Activated T-cell treated with anti-CD3 and anti-CD28 coated beads, Interleukin-2, amount 50 U/mL, for 4 hours (primary cell): ENCODE data around the gene PRUNE1. TPM values are rescaled to one million over a fixed set of nuclear protein-coding genes. Genes with fewer than 3 reads are reported as not detected.

Experiments
- ATAC-seq, 2 donors: fragments of 200-7000 bp; cut with Tn5 transposase; one replicate each; pipeline ENCODE4 v1.10.0; 2021
- DNase-seq: peaks from one replicate; pipeline ENCODE4 v3.0.0-alpha.2; 2020
- H3K27me3 Mint-ChIP-seq: one replicate; pipeline ENCODE4 v1.8.0; 2021; ENCODE audit warnings: low read depth, mixed read lengths
- H3K36me3 Mint-ChIP-seq: one replicate; pipeline ENCODE4 v1.8.0; 2022; ENCODE audit warnings: mixed read lengths; ENCODE audit not compliant: insufficient read depth
- H3K4me1 Mint-ChIP-seq: one replicate; pipeline ENCODE4 v1.8.0; 2021; ENCODE audit warnings: low read depth, mixed read lengths
- H3K4me3 Mint-ChIP-seq: one replicate; pipeline ENCODE4 v1.8.0; 2021; ENCODE audit warnings: mild to moderate bottlenecking, moderate library complexity, mixed read lengths
- H3K9me3 Mint-ChIP-seq: one replicate; pipeline ENCODE4 v1.8.0; 2021; ENCODE audit warnings: mixed read lengths
- total RNA-seq, 3 donors: library from RNA; stranded (reverse); gene quantifications; one replicate each; pipeline ENCODE4 v1.2.1, GENCODE V29; 2021

PRUNE1 gene, protein sequence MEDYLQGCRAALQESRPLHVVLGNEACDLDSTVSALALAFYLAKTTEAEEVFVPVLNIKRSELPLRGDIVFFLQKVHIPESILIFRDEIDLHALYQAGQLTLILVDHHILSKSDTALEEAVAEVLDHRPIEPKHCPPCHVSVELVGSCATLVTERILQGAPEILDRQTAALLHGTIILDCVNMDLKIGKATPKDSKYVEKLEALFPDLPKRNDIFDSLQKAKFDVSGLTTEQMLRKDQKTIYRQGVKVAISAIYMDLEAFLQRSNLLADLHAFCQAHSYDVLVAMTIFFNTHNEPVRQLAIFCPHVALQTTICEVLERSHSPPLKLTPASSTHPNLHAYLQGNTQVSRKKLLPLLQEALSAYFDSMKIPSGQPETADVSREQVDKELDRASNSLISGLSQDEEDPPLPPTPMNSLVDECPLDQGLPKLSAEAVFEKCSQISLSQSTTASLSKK
- total RNA-seq = 10 to 100 TPM; 11.0 to 13.7 (median 11.9) TPM

DNA sequence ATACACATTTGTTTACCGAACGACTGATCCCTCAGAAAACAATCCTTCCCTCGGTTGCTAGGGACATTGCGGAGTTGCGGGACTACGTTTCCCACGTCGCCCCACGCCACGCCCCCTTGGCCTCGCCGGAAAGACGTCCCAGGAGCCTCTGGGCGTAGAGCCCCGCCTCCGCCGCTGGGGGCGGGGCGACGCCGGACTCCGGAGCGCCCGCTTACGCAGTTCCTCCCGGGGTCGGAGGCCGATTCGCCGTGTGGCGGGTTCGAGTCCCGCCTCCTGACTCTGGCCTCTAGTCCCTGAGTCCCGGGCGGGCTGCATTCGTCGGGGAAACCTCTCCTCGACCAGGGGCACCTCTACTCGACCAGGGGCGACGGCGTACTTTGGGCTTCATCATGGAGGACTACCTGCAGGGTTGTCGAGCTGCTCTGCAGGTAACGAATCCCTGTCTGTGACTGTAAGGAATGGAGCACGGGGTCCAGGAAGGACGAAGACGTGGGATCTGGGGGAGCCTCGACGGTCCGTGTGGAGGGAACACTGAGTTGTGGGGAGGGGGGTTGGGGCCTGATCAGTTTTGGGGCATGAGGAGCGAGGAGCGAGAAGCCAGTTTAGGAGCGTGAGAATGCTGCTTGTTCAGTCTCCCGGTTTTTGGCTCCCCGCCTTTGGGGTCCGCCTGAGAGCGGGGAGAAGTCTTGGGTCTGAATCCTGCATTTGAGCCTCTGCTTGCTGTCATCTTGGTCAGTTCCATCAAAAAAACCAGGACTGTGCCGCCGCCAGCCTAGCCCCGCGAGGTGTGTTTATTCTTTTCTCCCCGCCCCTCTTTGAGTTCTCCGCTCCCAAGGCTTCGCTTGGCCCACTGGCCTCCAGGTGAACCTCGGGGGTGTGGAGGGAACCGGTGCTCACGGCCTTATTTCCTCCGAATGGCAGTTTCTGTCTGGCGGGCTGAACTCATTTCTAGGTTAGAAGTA, at the start of gene PRUNE1:
Gene PRUNE1, plus strand, starts transcription at position 206 of the 962 bp plus-strand sequence. Its CDS starts 184 bp downstream, at position 390.
- H3K36me3 Mint-ChIP-seq = peaks cover 3% of the 10 kb centered on the region
- H3K9me3 Mint-ChIP-seq = no peaks in the 10 kb centered on the region
- peaks cover 78% of the 10 kb centered on the region for H3K4me1 Mint-ChIP-seq
- no peaks in the 10 kb centered on the region for H3K27me3 Mint-ChIP-seq
- peak within 1 kb of the TSS; percentile 98 for H3K4me3 Mint-ChIP-seq
- ATAC-seq (peak; percentile 90 to 92), DNase-seq (peak; percentile 95)

- DNase-seq (no peak), ATAC-seq (no peak)
- Mint-ChIP-seq H3K27me3 (no peaks in the 10 kb centered on the region), H3K4me1 (no peaks in the 10 kb centered on the region), H3K9me3 (no peaks in the 10 kb centered on the region), H3K36me3 (peaks cover 48% of the 10 kb centered on the region), H3K4me3 (no peak overlapping the region)
Measured at GRCh38 chr1:150960646-150961045, 47.6 kb upstream of the PRUNE1 start.

DNA sequence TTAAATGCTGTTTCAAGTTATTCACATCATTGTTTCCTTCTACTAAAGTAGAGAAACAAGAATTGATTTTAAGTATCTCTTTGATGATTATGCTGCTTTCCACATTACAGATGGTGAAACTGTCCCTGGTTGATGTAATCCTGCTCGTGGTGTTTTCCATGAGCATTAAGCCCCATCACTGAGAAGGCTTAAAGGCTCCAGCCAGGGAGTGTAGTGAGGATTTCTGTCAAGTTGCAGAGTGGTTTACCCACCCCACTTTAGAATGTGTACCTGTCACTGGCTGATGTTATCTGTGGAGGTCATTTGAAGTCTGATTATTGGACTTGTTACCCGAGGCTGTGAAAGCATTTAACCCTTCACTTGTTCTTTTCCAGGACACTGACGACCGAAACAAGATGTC, 46.5 kb upstream of the PRUNE1 start:
- Mint-ChIP-seq H3K9me3 (no peaks in the 10 kb centered on the region), H3K4me3 (no peak overlapping the region), H3K4me1 (no peaks in the 10 kb centered on the region), H3K36me3 (peaks cover 56% of the 10 kb centered on the region), H3K27me3 (no peaks in the 10 kb centered on the region)
- DNase-seq = no peak
- no peak for ATAC-seq

DNA sequence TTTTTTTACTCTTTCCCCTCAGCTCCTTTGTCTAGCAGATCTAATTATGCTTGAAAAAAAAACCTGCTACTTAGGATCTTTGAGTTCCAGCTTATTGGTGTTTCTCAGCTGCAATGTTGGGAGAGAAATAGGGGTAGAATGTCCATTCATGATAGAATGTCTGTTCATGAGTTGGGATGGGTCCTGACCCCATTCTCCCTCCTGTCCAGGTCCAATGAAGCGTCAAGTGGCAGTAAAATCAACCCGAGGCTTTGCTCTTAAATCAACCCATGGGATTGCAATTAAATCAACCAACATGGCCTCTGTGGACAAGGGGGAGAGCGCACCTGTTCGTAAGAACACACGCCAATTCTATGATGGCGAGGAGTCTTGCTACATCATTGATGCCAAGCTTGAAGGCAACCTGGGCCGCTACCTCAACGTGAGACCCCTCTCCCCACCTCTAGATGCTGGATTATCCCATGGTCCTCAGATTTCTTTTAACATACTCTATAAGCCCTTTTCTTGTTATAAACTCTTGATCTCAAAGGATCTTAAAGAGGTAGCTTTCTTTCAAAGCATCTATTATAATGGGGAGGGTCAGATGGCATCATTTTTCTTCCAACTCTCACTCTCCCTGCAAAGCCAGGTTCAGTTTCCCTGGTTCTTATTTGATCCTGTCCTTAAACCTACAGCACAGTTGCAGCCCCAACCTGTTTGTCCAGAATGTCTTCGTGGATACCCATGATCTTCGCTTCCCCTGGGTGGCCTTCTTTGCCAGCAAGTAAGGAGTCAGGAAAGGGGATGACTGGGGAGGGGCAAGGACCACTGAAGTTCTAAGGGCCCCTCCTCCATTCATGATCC, 44.7 kb upstream of the PRUNE1 start:
- Mint-ChIP-seq H3K36me3 (peaks cover 63% of the 10 kb centered on the region), H3K4me3 (no peak overlapping the region), H3K27me3 (no peaks in the 10 kb centered on the region), H3K4me1 (peaks cover 1% of the 10 kb centered on the region), H3K9me3 (no peaks in the 10 kb centered on the region)
- no peak for DNase-seq
- no peak for ATAC-seq

GRCh38 chr1:150964164-150964489, 44.1 kb upstream of the PRUNE1 start:
- Mint-ChIP-seq H3K36me3 (peaks cover 64% of the 10 kb centered on the region), H3K4me3 (no peak overlapping the region), H3K9me3 (no peaks in the 10 kb centered on the region), H3K27me3 (no peaks in the 10 kb centered on the region), H3K4me1 (peaks cover 1% of the 10 kb centered on the region)
- ATAC-seq (no peak), DNase-seq (no peak)

GRCh38 chr1:150965605-150966004, 42.6 kb upstream of the PRUNE1 start:
- Mint-ChIP-seq H3K4me3 (no peak overlapping the region), H3K27me3 (no peaks in the 10 kb centered on the region), H3K4me1 (peaks cover 3% of the 10 kb centered on the region), H3K36me3 (peaks cover 53% of the 10 kb centered on the region), H3K9me3 (no peaks in the 10 kb centered on the region)
- ATAC-seq (no peak), DNase-seq (no peak)

- no peaks in the 10 kb centered on the region for H3K27me3 Mint-ChIP-seq
- DNase-seq (no peak), ATAC-seq (no peak)
- no peaks in the 10 kb centered on the region for H3K9me3 Mint-ChIP-seq
- H3K4me3 Mint-ChIP-seq = no peak overlapping the region
- H3K4me1 Mint-ChIP-seq = peaks cover 7% of the 10 kb centered on the region
- peaks cover 52% of the 10 kb centered on the region for H3K36me3 Mint-ChIP-seq
Measured at GRCh38 chr1:150966011-150966410, 42.2 kb upstream of the PRUNE1 start.

GRCh38 chr1:150967936-150968335, 40.3 kb upstream of the PRUNE1 start:
- DNase-seq (no peak), ATAC-seq (no peak)
- no peak overlapping the region for H3K4me3 Mint-ChIP-seq
- H3K9me3 Mint-ChIP-seq = no peaks in the 10 kb centered on the region
- peaks cover 41% of the 10 kb centered on the region for H3K36me3 Mint-ChIP-seq
- no peaks in the 10 kb centered on the region for H3K27me3 Mint-ChIP-seq
- peaks cover 26% of the 10 kb centered on the region for H3K4me1 Mint-ChIP-seq

GRCh38 chr1:150968491-150968890, 39.8 kb upstream of the PRUNE1 start:
- peaks cover 30% of the 10 kb centered on the region for H3K4me1 Mint-ChIP-seq
- no peaks in the 10 kb centered on the region for H3K27me3 Mint-ChIP-seq
- no peak for ATAC-seq
- H3K9me3 Mint-ChIP-seq = no peaks in the 10 kb centered on the region
- no peak for DNase-seq
- H3K36me3 Mint-ChIP-seq = peaks cover 36% of the 10 kb centered on the region
- no peak overlapping the region for H3K4me3 Mint-ChIP-seq

- H3K9me3 Mint-ChIP-seq = no peaks in the 10 kb centered on the region
- ATAC-seq (no peak), DNase-seq (no peak)
- H3K4me3 Mint-ChIP-seq = no peak overlapping the region
- no peaks in the 10 kb centered on the region for H3K27me3 Mint-ChIP-seq
- peaks cover 26% of the 10 kb centered on the region for H3K36me3 Mint-ChIP-seq
- peaks cover 30% of the 10 kb centered on the region for H3K4me1 Mint-ChIP-seq
Measured at GRCh38 chr1:150969626-150970025, 38.6 kb upstream of the PRUNE1 start.

- no peak for ATAC-seq
Measured at GRCh38 chr1:150970808-150971582, 37.3 kb upstream of the PRUNE1 start.

GRCh38 chr1:150971583-150972416, 36.4 kb upstream of the PRUNE1 start:
- Mint-ChIP-seq H3K27me3 (no peaks in the 10 kb centered on the region), H3K36me3 (peaks cover 14% of the 10 kb centered on the region), H3K4me1 (peaks cover 45% of the 10 kb centered on the region), H3K4me3 (peak overlapping the region; percentile 89), H3K9me3 (no peaks in the 10 kb centered on the region)
- no peak for DNase-seq
- ATAC-seq = no peak

More at GRCh38 chr1:150970808-150971582, 37.3 kb upstream of the PRUNE1 start:
- Mint-ChIP-seq H3K27me3 (no peaks in the 10 kb centered on the region), H3K4me1 (peaks cover 37% of the 10 kb centered on the region), H3K4me3 (peak overlapping the region; percentile 55), H3K36me3 (peaks cover 20% of the 10 kb centered on the region), H3K9me3 (no peaks in the 10 kb centered on the region)
- DNase-seq = no peak
